Activated CD4-positive, CD25-positive, alpha-beta regulatory T cell treated with anti-CD3 and anti-CD28 coated beads, Interleukin-2, amount 50 U/mL, for 16 hours (primary cell): ENCODE results near the gene IDH3B.

Experiments used
- DNase-seq: peaks from one replicate; pipeline ENCODE4 v3.0.0-alpha.2; 2020; ENCODE audit warnings: low read depth, low spot score

IDH3B gene

GRCh38 chr20:2657241-2657640 lies 6.8 kb downstream of the IDH3B start:
- DNase-seq: no peak

DNA sequence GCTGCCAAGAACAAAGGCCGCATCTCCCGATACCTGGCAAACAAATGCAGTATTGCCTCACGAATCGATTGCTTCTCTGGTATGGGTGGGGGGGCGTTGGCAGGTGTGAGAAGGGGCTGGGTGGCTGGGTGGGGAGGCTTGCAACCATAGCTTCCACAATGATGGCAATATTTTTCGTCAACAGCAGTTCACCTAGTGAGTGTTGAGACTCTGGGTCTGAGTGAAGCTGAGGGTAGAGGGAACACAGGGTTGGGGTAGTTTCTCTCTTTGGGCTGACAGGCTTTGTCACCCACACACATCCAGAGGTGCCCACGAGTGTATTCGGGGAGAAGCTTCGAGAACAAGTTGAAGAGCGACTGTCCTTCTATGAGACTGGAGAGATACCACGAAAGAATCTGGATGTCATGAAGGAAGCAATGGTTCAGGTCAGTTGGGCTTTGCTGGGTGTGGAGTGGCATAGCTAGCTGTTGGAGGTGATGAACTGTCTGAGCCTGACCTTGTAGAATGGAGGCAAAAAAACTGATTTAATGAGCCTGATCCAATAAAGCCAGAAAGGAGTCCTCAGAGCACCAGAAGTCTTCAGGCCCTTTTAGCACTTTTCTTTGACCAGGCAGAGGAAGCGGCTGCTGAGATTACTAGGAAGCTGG lies 7.4 kb downstream of the IDH3B start:
- DNase-seq: no peak

- DNase-seq: no peak
These were observed 8.5 kb downstream of the IDH3B start for GRCh38 chr20:2655331-2656116.

DNA sequence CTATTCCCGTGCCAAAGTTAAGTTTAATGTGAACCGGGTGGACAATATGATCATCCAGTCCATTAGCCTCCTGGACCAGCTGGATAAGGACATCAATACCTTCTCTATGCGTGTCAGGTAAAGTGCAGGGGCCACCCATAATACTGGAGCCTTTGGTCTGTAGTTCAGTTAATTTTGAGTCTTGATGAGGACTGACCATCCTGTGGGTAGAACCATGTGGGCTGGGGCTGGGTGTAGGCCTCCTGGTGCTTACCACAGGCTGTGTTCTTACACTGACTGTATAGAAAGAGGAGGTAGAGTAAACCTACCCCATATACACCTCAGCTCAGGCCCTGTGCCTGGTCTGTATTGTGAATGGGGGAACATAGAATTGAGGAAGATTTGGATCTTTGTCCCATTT lies 9.2 kb downstream of the IDH3B start:
- DNase-seq: no peak

GRCh38 chr20:2654384-2654822 lies 9.6 kb downstream of the IDH3B start:
- DNase-seq: no peak

GRCh38 chr20:2653556-2654383 lies 10.2 kb downstream of the IDH3B start:
- DNase-seq: no peak

- DNase-seq: no peak
These were observed 11.1 kb downstream of the IDH3B start for GRCh38 chr20:2652724-2653555.

DNA sequence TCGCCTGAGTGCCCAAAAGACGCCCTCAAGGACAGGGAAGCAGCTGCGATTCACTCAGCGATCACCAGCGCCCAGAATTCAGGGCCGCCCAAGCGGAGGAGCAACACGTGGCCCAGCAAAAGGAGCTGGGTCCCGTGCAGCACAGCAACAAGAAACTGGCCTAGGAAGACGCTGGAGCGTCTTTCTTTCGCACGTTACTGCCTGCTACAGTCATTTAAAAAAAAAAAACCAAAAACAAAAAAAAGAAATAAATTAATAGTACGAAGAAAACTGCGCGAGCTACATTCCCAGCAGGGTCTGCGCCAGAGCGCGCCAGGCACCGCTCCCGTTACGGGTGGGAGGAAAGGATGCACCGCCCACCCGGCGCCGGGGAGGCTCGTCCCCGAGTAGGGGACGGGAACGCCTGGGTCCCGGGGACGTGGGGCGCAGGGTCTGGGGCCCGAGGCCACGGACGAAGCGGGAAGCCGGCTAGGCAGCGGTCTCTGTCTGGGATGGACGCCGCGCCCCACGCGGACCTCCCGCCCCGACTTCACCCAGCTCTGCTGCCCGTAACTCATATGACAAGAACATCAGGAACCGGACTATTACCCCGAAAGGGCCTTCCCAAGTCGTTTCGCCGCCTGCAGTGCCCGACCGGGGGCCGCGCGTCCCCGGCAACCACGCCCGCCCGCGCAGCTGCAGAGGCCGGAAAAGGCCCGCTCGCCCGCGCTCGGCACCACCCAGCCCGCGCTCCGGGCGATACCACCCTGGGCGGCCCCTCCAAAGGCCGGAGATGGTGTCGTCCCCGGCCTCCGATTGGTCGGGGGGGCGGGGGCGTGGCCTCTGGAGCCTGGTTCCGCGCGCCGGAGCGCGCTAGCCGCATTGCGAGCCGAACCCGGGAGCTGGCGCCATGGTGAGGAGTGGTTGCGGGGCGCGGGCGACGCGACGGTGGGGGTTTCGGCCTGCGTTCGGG lies 12.0 kb downstream of the IDH3B start, which contains the start of gene NOP56:
Gene NOP56, plus strand, starts transcription at position 861 of the 952 bp plus-strand sequence. Its CDS starts 29 bp downstream, at position 890.
- DNase-seq: peak; percentile 88

DNA sequence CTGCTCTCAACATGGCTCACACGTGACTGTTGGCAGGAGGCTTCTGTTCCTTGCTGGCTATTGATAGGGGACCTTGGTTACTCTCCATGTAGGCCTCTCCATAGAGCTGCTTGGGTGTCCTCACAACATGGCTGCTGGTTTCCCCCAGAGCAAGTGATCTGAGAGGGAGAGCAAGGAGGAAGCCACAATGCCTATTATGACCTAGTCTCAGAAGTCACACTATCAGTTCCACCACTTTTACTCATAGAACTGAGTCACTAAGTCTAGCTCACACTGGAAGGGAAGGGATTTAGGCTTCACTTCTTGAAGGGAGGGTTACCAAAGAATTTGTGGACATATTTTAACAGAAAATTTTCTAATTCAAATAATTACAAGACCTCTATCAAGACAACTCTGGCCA lies 20.3 kb downstream of the IDH3B start:
- no peak for DNase-seq

GRCh38 chr20:2640899-2641298 lies 23.1 kb downstream of the IDH3B start:
- DNase-seq: no peak

GRCh38 chr20:2640260-2640659 lies 23.8 kb downstream of the IDH3B start:
- DNase-seq: no peak

DNA sequence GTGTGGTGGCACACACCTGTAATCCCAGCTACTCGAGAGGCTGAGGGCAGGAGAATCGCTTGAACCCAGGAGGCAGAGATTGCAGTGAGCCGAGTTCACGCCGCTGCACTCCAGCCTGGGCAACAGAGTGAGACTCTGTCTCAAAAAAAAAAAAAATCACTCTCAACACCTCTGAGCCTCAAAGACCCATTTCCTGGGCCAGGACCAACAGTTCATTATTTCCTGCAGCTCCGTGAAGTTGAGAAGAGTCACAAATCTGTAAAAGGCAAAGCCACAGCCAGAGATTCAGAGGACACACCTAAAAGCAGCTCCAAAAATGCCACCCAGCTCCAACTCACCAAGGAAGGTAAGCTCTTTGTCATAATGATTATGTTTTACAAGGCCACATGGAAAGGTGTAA lies 26.8 kb downstream of the IDH3B start:
- no peak for DNase-seq

DNA sequence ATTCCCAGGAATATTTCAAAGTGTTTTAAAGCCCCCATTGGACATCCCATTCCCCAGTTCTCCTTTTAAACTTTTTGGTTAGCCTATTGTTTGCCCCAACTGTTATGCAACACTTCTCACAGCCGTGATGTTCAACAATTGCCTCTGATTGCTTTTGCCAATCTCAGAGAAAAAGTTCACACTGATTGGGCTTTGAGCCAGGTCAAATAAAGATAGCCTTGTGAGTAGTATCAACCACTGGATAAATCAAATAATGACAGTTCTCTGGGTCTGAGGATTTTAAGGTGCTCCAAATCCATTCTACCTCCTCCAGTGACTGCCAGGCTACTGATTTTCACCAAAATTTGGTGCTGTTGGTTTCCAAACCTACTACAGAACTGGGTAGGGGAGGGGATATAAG lies 30.6 kb downstream of the IDH3B start:
- no peak for DNase-seq

DNA sequence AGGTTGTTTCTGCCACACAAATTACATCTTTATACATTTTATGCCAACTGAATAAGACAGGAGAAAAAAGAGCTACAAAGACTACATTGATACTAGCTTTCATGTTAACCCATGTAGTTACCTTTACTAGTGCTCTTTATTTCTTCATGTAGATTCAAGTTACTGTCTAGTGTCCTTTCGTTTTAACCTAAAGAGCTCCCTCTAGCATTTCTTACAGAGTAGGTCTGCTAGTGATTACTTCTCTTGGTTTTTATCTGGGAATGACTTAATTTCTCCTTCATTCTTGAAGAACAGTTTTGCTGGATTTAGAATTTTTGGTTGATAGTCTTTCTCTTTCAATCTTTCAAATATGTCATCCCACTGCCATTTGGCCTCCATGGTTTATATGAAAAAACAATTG lies 32.8 kb downstream of the IDH3B start:
- DNase-seq: no peak

DNA sequence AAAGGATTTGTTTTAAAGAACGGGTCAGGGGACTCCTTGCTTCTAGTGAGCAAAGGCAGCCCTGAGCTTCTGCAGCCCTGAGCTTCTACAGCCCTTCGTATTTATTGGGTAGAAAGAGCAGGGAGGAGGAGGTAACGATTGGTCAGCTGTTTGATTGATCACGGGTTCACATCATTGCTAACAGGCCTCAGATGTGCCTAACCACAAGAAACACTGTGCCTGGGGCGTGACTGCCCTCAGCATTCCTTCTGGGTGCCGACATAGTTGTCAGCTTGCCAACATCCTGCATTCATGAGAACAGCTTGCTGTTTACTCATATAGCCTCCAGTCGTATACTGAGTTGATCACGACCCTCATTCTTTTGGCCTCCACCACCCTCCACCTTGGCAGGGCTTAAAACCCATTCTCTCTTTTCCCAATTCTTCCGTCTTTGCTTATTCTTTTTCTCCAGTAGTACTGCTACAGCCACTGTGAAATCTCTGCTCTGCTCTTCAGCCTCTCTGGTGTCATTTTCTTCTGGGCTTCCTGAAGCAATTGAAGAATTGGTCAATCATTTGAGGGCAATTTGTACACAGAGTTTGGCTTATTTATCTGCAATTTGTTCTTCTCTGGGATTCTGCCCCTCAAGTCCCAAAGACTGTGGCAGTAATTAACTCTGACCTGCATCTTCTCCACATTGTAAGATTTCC lies 37.0 kb downstream of the IDH3B start:
- no peak for DNase-seq

GRCh38 chr20:2625062-2625461 lies 39.0 kb downstream of the IDH3B start:
- no peak for DNase-seq

GRCh38 chr20:2624190-2624589 lies 39.8 kb downstream of the IDH3B start:
- no peak for DNase-seq

DNA sequence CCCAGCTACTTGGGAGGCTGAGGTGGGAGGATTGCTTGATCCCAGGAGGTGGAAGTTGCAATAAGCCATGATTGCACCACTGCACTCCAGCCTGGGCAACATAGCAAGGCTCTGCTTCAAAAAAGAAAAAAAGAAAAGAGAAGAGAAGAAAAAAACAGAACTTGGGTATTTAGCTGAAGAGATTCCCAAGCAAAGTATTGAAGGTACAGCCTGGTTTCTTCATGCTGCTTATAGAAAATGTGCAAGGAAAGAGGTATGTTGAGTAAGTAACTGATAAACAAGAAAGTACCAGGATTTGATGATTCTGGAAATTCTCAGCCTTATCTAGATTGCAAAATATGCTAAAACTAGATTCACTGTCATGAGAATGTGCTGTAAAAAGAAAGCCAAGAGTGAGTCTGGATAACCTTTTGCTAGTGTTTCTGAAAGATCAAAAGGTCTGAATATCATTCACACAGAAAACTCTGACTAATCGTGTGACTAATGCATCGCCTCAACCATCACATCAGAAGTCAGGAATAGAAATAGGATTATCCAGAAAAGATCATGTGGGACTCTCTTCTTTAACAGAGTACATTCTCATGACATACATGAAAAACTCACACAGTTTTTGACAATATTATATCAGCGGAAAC lies 43.9 kb downstream of the IDH3B start:
- no peak for DNase-seq

GRCh38 chr20:2619337-2619736 lies 44.7 kb downstream of the IDH3B start:
- no peak for DNase-seq
